ENCODE measurements around the gene DCAKD.
"Not testable (repeated sequence)": the region's sequence is repeated elsewhere in the genome, so short reads cannot be mapped to it uniquely, and the experiment has no call there.

DCAKD gene

GRCh38 chr17:45067637-45068036, 16.2 kb upstream of the DCAKD start:
- no peak for DNase-seq (ENCODE audit: low read depth in 2 of 3, low spot score in 2 of 3)

DNA sequence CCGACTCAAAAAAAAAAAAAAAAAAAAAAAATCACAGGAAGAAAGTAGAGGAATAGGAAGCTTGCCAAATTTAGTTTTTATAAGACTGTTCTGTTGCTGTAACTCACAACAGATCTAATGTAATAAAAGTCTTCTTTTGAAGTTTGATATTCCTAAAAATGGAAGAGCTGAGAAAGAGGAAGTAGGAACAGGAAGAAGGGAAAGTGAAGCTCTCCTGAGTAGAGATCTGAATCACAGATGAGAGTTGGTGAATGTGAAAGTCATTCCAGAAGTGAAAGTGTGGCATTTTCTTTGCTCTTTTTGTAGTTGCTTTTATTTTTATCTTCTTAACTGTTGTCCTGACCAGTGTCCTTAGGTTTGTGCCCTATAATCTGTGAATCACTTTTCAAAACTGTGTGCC, 11.8 kb upstream of the DCAKD start:
- DNase-seq (ENCODE audit: low read depth in 2 of 3, low spot score in 2 of 3), result no peak

DNA sequence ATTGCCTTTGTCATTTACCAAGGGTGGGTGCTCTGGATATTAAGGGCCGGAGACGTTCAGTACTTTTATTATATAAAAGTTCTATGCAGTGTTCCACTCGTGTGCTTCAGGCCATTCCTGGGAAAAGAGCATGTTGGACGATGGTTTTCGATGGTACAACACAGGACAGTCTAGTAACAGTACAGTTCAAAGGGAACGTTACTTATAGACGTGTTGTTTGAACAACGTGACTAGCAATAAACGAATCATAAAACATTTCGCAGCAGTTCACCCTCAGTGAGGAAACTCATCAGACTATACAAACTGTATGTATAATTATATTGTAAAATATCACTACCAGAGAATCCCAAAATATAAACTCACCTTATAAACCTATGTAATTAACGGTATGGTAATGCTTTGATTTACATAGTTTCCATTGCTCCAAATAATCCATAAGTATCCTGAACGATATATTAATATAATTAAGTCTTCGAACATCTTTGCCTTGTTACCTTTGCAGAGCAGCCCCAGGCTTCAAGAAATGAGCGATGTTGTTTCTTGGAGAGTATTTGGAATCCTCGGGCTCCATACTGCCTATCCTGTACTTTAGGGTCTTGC, 10.3 kb upstream of the DCAKD start:
- no peak for DNase-seq (ENCODE audit: low read depth in 2 of 3, low spot score in 2 of 3)

GRCh38 chr17:45060797-45061605, 9.6 kb upstream of the DCAKD start, which contains the start of gene NMT1:
TSS of gene NMT1 (plus strand) at chr17:45061317. CDS start at chr17:45061330, 13 bp downstream.
- peak; percentile 83 to 88 (median 87) for DNase-seq (ENCODE audit: low read depth in 2 of 3, low spot score in 2 of 3)

DNA sequence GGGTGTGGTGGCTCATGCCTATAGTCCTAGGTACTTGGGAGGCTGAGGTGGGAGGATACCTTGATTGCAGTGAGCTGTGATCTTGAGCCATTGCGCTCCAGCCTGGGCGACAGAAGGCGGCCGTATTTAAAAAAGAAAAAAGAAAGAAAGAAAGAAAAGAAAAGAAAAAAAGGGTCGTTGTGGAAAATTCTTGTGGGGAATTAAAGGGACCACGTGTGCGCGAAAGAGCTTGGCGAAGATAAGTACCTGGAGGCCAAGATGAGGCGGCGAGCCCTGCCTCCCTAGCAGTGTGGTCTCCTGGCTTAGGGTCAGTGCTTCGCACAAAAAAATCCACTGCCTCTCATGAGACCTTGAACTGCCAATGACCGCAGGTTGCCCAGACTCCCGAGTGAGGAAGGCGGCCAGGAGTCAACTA, 9.0 kb upstream of the DCAKD start:
- peak in 1 of 3 experiments; percentile 18 for DNase-seq (ENCODE audit: low read depth in 2 of 3, low spot score in 2 of 3)

DNA sequence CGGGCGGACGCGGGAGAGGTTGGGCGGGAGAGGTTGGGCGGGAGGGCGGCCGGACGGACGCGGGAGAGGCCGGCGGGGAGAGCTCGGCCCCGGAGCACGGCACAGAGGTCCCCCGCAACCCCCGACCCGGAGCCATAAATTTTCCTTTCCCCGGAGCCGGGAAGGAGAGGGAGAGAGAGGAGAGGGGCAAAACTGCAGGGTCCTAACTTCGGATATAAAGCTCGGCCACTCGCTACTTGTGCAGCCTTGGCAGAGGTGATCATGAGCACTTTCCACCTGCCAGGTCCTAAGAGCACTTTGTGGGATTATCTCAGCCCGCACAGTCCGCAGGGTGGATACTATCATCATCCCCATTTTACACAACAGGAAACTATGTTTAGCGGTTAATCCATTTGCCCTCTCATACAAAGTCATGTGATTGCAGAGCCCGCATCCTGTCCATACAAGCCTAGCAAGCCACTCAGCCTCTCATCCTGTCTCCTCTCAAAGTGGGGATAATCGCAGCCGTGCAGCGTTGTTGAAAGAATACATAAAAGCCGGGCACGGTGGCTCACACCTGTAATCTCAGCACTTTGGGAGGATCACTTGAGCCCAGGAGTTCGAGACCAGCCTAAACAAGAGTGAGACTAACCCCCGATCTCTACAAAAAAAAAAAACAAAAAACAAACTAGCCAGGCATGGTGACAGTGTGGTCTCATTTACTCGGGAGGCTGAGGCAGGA, 780 bp upstream of the DCAKD start:
- peak in 2 of 3 experiments; percentile 9 to 12 for DNase-seq (ENCODE audit: low read depth in 2 of 3, low spot score in 2 of 3)

DNA sequence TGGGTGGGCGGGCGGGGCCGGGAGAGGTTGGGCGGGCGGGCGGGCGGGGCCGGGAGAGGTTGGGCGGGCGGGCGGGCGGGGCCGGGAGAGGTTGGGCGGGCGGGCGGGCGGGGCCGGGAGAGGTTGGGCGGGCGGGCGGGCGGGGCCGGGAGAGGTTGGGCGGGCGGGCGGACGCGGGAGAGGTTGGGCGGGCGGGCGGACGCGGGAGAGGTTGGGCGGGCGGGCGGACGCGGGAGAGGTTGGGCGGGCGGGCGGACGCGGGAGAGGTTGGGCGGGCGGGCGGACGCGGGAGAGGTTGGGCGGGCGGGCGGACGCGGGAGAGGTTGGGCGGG, 254 bp upstream of the DCAKD start:
- not testable (repeated sequence) for DNase-seq (ENCODE audit: low read depth in 2 of 3, low spot score in 2 of 3)

DNA sequence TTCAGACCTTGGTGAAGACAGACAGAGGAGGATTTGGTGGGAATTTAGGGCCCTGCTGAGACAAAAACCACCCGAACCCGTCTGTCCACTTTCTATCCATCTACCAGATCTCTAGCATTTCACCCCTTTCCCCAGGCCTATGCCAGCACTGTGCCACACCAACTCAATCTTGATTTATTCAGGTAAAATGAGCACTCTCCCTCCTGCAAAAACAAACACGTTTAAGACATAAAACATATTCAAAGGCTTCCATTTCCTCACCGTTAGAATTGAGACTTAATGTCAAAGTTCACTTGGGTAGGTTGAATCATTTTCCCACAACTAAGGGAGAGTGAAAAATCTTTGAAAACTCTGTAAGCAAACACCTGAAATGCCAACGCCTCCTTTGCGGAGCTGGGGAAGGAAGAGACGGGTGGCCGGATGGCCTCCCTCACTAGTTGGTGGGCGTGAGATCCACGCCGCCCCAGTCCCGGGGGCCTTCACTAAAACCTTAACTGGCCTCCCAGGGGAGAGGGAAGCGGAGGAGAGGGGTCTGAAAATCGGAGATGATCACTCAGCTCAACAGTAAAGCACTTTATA, 862 bp downstream of the DCAKD start:
- DNase-seq (ENCODE audit: low read depth in 2 of 3, low spot score in 2 of 3), result peak; percentile 6 to 22 (median 17)

- no peak for DNase-seq (ENCODE audit: low read depth in 2 of 3, low spot score in 2 of 3)
Observed at GRCh38 chr17:45048795-45049563, 2.5 kb downstream of the DCAKD start.

GRCh38 chr17:45046537-45047125, 4.8 kb downstream of the DCAKD start:
- no peak for DNase-seq (ENCODE audit: low read depth in 2 of 3, low spot score in 2 of 3)

GRCh38 chr17:45043813-45044540, 7.5 kb downstream of the DCAKD start:
- DNase-seq (ENCODE audit: low read depth in 2 of 3, low spot score in 2 of 3), result no peak

GRCh38 chr17:45042346-45043120, 8.9 kb downstream of the DCAKD start:
- DNase-seq (ENCODE audit: low read depth in 2 of 3, low spot score in 2 of 3), result no peak

GRCh38 chr17:45040459-45040858, 11.0 kb downstream of the DCAKD start:
- DNase-seq (ENCODE audit: low read depth in 2 of 3, low spot score in 2 of 3), result no peak

DNA sequence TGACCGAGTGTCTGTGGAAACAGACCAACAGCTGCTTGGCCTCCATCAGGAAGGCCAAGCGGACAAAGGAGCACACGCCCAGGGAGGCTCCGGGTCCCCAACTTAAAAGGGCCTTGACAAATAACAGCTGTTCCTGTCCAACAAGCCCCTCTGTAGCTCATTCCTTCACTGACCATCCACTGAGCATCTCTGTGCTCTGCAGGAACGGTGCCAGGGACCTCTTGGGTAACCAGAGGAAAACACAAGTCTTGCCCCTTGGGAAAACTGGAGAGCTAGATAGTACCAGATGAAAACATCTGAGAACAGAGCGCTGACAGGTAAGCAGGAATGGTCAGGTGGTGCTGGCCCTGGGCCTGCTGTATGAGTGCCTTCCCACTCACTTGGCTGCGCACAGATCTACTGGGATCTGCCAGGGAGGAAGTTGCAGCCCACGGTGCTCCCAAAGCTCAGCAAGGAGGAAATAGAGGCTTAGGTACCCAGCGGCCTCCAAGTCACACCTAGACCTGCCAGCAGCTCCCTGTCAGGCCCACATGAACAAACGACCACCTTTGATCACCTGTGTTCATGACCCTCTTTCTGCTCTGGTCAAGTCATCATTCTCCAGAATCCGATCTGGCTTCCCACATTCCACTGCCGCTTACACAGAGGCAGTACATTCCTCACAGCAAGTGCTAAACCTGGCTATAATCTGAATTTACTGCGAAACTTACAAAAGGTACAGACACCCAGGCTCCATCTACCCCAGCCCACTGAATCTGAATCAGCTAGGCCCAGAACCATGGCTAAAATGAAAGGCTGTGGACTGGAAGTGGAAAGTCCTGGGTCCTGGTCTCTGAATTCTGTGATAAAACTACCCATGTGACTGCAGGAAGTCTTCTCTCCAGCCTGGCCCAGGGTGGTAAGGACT, 12.5 kb downstream of the DCAKD start:
- DNase-seq (ENCODE audit: low read depth in 2 of 3, low spot score in 2 of 3), result no peak

GRCh38 chr17:45036691-45037090, 14.7 kb downstream of the DCAKD start:
- no peak for DNase-seq (ENCODE audit: low read depth in 2 of 3, low spot score in 2 of 3)

- DNase-seq (ENCODE audit: low read depth in 2 of 3, low spot score in 2 of 3), result no peak
Observed at GRCh38 chr17:45035848-45036247, 15.6 kb downstream of the DCAKD start.

DNA sequence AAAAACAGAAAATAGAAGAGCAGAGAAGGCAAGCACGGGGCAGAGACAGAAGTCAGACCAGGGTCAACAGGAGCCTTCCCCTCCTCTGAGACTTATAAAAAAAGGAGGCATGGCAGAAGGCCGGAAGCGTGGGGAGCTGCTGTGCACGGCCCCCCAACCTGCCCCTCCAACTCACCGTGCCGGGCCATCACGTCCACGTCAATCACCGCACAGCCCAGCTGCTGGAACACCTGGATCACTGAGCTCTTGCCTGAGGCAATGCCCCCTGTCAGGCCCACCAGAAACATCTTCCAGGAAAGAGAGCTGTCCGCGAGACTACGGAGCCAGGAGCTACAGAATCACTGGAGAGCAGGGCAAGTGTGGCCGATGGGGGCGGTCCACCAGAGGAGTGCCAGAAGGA, 16.8 kb downstream of the DCAKD start:
- DNase-seq (ENCODE audit: low read depth in 2 of 3, low spot score in 2 of 3), result no peak

DNA sequence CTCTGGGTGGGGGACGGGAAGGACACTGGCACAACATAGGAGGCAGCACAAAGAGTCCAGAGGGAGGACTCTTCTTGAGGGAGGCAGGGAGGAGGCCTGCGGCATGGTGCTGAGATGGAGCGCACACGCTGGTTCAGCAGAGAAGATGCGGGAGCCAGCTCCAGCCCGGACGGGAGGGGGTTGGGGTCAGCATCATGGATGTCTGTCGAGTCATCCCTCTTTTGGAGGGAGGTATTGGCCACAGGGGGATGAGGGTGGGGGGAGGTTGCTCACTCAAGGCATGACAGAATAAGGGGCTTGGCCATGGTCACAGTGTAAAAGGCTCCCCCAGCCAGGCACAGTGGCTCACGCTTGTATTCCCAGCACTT, 19.3 kb downstream of the DCAKD start:
- DNase-seq (ENCODE audit: low read depth in 2 of 3, low spot score in 2 of 3), result no peak

All from activated CD8-positive, alpha-beta memory T cell treated with anti-CD3 and anti-CD28 coated beads for 48 hours (primary cell).